ENCODE measurements around the gene DPM2.

GRCh38 chr9:127945338-127945737 lies 7.7 kb upstream of the DPM2 start:
- TF ChIP-seq CTCF (IDR thresholded peaks at IDR 0.05; ENCODE audit: low read depth, low read length, poor library complexity, severe bottlenecking) (no peak), EZH2phosphoT487 (IDR thresholded peaks at IDR 0.05; ENCODE audit: borderline replicate concordance, low read length) (no peak)

All from DOHH2 (cell line).